Esophagus muscularis mucosa (tissue), 4 donors: ENCODE measurements around the gene NANOS3.

Experiments
- EP300 ChIP-seq: sonication (generic); formaldehyde crosslinking; IDR thresholded peaks from one replicate; pipeline ENCODE4 v1.6.1; 2017; ENCODE audit warnings: antibody characterized with exemption
- POLR2A ChIP-seq: fragments of 450-650 bp; IDR thresholded peaks from one replicate; pipeline ENCODE4 v1.6.1; 2017; ENCODE audit warnings: antibody characterized with exemption, moderate library complexity, mild to moderate bottlenecking, low read depth
- POLR2AphosphoS5 ChIP-seq, 2 donors: sonication (generic); formaldehyde crosslinking; IDR thresholded peaks; one replicate each; pipeline ENCODE4 v1.6.1; 2017; ENCODE audit warnings: antibody characterized with exemption in 2 of 2
- TF ChIP-seq, protein P1 (sequence below), 3 experiments: fragments of 200-600 bp in 2 of 3; fragments of 450-650 bp in 1 of 3; sonication (generic) in 2 of 3; IDR thresholded peaks; one replicate each; pipeline ENCODE4 v1.5.1; 2017 to 2019; ENCODE audit warnings: antibody characterized with exemption in 3 of 3, mild to moderate bottlenecking in 2 of 3, moderate library complexity in 1 of 3

- TF ChIP-seq, protein P1, sequence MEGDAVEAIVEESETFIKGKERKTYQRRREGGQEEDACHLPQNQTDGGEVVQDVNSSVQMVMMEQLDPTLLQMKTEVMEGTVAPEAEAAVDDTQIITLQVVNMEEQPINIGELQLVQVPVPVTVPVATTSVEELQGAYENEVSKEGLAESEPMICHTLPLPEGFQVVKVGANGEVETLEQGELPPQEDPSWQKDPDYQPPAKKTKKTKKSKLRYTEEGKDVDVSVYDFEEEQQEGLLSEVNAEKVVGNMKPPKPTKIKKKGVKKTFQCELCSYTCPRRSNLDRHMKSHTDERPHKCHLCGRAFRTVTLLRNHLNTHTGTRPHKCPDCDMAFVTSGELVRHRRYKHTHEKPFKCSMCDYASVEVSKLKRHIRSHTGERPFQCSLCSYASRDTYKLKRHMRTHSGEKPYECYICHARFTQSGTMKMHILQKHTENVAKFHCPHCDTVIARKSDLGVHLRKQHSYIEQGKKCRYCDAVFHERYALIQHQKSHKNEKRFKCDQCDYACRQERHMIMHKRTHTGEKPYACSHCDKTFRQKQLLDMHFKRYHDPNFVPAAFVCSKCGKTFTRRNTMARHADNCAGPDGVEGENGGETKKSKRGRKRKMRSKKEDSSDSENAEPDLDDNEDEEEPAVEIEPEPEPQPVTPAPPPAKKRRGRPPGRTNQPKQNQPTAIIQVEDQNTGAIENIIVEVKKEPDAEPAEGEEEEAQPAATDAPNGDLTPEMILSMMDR (IDR thresholded peaks at IDR 0.05): no peak
- TF ChIP-seq POLR2AphosphoS5 (IDR thresholded peaks at IDR 0.05): no peak
- TF ChIP-seq POLR2A: no peak
- no peak for TF ChIP-seq EP300
Measured at GRCh38 chr19:13918726-13919411, 41.9 kb downstream of the NANOS3 start.
